Measurements from ENCODE around the gene STAMBP. TPM values are rescaled to one million over a fixed set of nuclear protein-coding genes. Genes with fewer than 3 reads are reported as not detected.

Gene STAMBP
- total and polyA plus RNA-seq, 9 of the 15 experiments (the other 6 are each of a cell fraction or from before 2014, with no cell fraction given): 36.9 to 75.2 (median 48.8) TPM

- H3K36me3 ChIP-seq (ENCODE audit: control insufficient read depth, insufficient read depth, low read length): no peaks in the 10 kb centered on the region
- no peak overlapping the region for H3K9ac ChIP-seq (ENCODE audit: insufficient read depth in 1 of 2, low read depth in 2 of 2, low read length in 2 of 2)
- H4K20me1 ChIP-seq (replicated peaks; ENCODE audit: control insufficient read depth, insufficient read depth, low read length): no peaks in the 10 kb centered on the region
- no peak overlapping the region for H3K4me2 ChIP-seq (ENCODE audit: insufficient read depth, low read length)
- TF ChIP-seq MEIS2 (IDR thresholded peaks at IDR 0.05; ENCODE audit: partially characterized antibody): peak; percentile 18
- no peak for TF ChIP-seq PRMT5 (CRISPR knock-in tag; IDR thresholded peaks at IDR 0.05)
- TF ChIP-seq PKNOX1 (IDR thresholded peaks at IDR 0.05): peak; percentile 17; the same call in 1 of the 2 replicates
- TF ChIP-seq, protein P1, sequence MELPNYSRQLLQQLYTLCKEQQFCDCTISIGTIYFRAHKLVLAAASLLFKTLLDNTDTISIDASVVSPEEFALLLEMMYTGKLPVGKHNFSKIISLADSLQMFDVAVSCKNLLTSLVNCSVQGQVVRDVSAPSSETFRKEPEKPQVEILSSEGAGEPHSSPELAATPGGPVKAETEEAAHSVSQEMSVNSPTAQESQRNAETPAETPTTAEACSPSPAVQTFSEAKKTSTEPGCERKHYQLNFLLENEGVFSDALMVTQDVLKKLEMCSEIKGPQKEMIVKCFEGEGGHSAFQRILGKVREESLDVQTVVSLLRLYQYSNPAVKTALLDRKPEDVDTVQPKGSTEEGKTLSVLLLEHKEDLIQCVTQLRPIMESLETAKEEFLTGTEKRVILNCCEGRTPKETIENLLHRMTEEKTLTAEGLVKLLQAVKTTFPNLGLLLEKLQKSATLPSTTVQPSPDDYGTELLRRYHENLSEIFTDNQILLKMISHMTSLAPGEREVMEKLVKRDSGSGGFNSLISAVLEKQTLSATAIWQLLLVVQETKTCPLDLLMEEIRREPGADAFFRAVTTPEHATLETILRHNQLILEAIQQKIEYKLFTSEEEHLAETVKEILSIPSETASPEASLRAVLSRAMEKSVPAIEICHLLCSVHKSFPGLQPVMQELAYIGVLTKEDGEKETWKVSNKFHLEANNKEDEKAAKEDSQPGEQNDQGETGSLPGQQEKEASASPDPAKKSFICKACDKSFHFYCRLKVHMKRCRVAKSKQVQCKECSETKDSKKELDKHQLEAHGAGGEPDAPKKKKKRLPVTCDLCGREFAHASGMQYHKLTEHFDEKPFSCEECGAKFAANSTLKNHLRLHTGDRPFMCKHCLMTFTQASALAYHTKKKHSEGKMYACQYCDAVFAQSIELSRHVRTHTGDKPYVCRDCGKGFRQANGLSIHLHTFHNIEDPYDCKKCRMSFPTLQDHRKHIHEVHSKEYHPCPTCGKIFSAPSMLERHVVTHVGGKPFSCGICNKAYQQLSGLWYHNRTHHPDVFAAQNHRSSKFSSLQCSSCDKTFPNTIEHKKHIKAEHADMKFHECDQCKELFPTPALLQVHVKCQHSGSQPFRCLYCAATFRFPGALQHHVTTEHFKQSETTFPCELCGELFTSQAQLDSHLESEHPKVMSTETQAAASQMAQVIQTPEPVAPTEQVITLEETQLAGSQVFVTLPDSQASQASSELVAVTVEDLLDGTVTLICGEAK (IDR thresholded peaks at IDR 0.05): peak; percentile 98
- TF ChIP-seq, protein P1 (CRISPR knock-in tag; IDR thresholded peaks at IDR 0.05): peak; percentile 90
- H3K79me2 ChIP-seq (ENCODE audit: control insufficient read depth, insufficient read depth, low read length): no peaks in the 10 kb centered on the region
- no peaks in the 10 kb centered on the region for H3K9me3 ChIP-seq (replicated peaks; ENCODE audit: control insufficient read depth, insufficient read depth, low read depth, low read length)
- no peak overlapping the region for H3K27ac ChIP-seq (ENCODE audit: extremely low read depth, low read depth, low read length)
- ATAC-seq (no peak), DNase-seq (ENCODE audit: extremely low read depth in 1 of 4, low spot score in 3 of 4) (no peak), FAIRE-seq (no peak)
- WGBS (ENCODE audit: insufficient coverage, low coverage, missing lambda C conversion rate): 24% methylated on average over 2 of the region's 2 CpGs
- BruUV-seq (replicated peaks): no TSS peak
- H3K4me1 ChIP-seq (replicated peaks in 1 of 2; ENCODE audit: control insufficient read depth in 2 of 2, insufficient read depth in 2 of 2, low read length in 2 of 2): peaks cover 3 to 6% of the 10 kb centered on the region in 2 experiments; a peak in 2 of 5 replicates
- no peak overlapping the region for H2AFZ ChIP-seq (ENCODE audit: low read depth, low read length)
- no peaks in the 10 kb centered on the region for H3K9me1 ChIP-seq (ENCODE audit: control insufficient read depth, insufficient read depth, low read length)
- POLR2A ChIA-PET: interaction anchor here (1.4 kb wide), 1 partner anchor 10 kb away, joined by 6 read pairs; no protein-coding TSS in a partner anchor
- intact Hi-C loops (cut with micrococcal nuclease): loop anchor here (10.0 kb wide), 7 partner anchors 148 to 572 kb away; partner anchors contain the start of genes BOLA3 and TET3
- H3K27me3 ChIP-seq (ENCODE audit: control insufficient read depth in 2 of 2, insufficient read depth in 2 of 2, low read length in 2 of 2): no peaks in the 10 kb centered on the region
- no peak overlapping the region for H3K4me3 ChIP-seq
- CTCF ChIA-PET (ENCODE audit: low intra/inter-chr PET ratio): interaction anchor here (1.0 to 2.0 kb wide), 2 partner anchors 165 to 282 kb away, joined by 4 to 5 read pairs; no protein-coding TSS in a partner anchor
- in situ Hi-C loops (cut with MboI): no loop called here
Measured at GRCh38 chr2:73822991-73823390, 5.8 kb upstream of the STAMBP start.
